Measurements from ENCODE around the gene ACADM.
"Not testable (repeated sequence)": the region's sequence is repeated elsewhere in the genome, so short reads cannot be mapped to it uniquely, and the experiment has no call there.

ACADM gene

GRCh38 chr1:75742047-75742625, 17.6 kb downstream of the ACADM start:
- DNase-seq = no peak

GRCh38 chr1:75745276-75745675, 20.8 kb downstream of the ACADM start:
- DNase-seq = no peak

- DNase-seq = not testable (repeated sequence)
Measured at GRCh38 chr1:75757210-75757609, 32.7 kb downstream of the ACADM start.

GRCh38 chr1:75758543-75758942, 34.0 kb downstream of the ACADM start:
- DNase-seq = not testable (repeated sequence)

GRCh38 chr1:75764057-75764655, 39.6 kb downstream of the ACADM start:
- DNase-seq = no peak

- DNase-seq = no peak
Measured at GRCh38 chr1:75765697-75766355, 41.3 kb downstream of the ACADM start.

- no peak for DNase-seq
Measured at GRCh38 chr1:75768016-75768415, 43.5 kb downstream of the ACADM start.

GRCh38 chr1:75770761-75771160, 46.3 kb downstream of the ACADM start:
- DNase-seq = no peak

- DNase-seq = no peak
Measured at GRCh38 chr1:75771978-75772377, 47.5 kb downstream of the ACADM start.

GRCh38 chr1:75777812-75778211, 53.3 kb downstream of the ACADM start:
- not testable (repeated sequence) for DNase-seq

GRCh38 chr1:75778694-75779093, 54.2 kb downstream of the ACADM start:
- not testable (repeated sequence) for DNase-seq

GRCh38 chr1:75780183-75780582, 55.7 kb downstream of the ACADM start:
- DNase-seq = not testable (repeated sequence)

GRCh38 chr1:75783920-75784319, 59.4 kb downstream of the ACADM start:
- not testable (repeated sequence) for DNase-seq

- DNase-seq = no peak
Measured at GRCh38 chr1:75785320-75785982, 60.9 kb downstream of the ACADM start.

- DNase-seq = peak; percentile 94
Measured at GRCh38 chr1:75785983-75786853, 61.7 kb downstream of the ACADM start, which contains the start of gene RABGGTB. TSS of gene RABGGTB (plus strand) at chr1:75786256. CDS start at chr1:75786272, 16 bp downstream.

GRCh38 chr1:75786901-75787493, 62.5 kb downstream of the ACADM start:
- DNase-seq = no peak

GRCh38 chr1:75787524-75787923, 63.0 kb downstream of the ACADM start:
- DNase-seq = no peak

- DNase-seq = no peak
Measured at GRCh38 chr1:75789988-75790387, 65.5 kb downstream of the ACADM start.

GRCh38 chr1:75791022-75791421, 66.5 kb downstream of the ACADM start:
- no peak for DNase-seq

GRCh38 chr1:75792091-75792490, 67.6 kb downstream of the ACADM start:
- DNase-seq = no peak

GRCh38 chr1:75794382-75794781, 69.9 kb downstream of the ACADM start:
- no peak for DNase-seq

GRCh38 chr1:75795703-75796193, 71.2 kb downstream of the ACADM start:
- no peak for DNase-seq

All from NCI-H1694 treated with DMSO at 0.1 percent for 48 hours (cell line).